Uterus (tissue), 2 donors: Measurements from ENCODE around the gene S100A10.

ENCODE experiments used
- POLR2A ChIP-seq, 2 donors: fragments of 450-650 bp; IDR thresholded peaks; one replicate each; pipeline ENCODE4 v1.6.1; 2016; ENCODE audit warnings: antibody characterized with exemption in 2 of 2, mild to moderate bottlenecking in 1 of 2, moderate library complexity in 1 of 2
- TF ChIP-seq, protein P1 (sequence below), 4 experiments: fragments of 200-600 bp in 2 of 4; fragments of 450-650 bp in 2 of 4; sonication (generic) in 2 of 4; IDR thresholded peaks; one replicate each; pipeline ENCODE4 v1.5.1; 2016 to 2019; ENCODE audit warnings: antibody characterized with exemption in 4 of 4, mild to moderate bottlenecking in 2 of 4, moderate library complexity in 1 of 4

DNA sequence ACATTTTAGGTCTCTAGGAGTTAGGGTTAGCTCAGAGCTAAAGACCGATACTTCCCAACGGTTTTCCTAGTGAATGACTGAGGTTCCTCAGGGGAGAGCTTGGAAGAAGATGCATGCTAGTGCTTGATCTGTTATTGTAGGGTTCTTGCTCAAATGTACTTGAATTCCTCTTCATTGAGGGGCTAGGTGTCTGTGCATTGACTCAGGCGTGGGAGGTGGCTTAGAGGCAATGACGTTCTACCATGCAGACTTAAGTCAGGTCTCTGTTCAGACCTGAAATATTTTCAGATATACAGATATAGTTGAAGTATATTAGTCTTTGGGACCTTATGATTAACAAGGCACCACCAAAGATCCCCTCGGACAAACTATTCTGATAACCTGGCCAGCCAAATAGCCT, 23.5 kb downstream of the S100A10 start:
- no peak for TF ChIP-seq POLR2A (IDR thresholded peaks at IDR 0.05)
- TF ChIP-seq, protein P1, sequence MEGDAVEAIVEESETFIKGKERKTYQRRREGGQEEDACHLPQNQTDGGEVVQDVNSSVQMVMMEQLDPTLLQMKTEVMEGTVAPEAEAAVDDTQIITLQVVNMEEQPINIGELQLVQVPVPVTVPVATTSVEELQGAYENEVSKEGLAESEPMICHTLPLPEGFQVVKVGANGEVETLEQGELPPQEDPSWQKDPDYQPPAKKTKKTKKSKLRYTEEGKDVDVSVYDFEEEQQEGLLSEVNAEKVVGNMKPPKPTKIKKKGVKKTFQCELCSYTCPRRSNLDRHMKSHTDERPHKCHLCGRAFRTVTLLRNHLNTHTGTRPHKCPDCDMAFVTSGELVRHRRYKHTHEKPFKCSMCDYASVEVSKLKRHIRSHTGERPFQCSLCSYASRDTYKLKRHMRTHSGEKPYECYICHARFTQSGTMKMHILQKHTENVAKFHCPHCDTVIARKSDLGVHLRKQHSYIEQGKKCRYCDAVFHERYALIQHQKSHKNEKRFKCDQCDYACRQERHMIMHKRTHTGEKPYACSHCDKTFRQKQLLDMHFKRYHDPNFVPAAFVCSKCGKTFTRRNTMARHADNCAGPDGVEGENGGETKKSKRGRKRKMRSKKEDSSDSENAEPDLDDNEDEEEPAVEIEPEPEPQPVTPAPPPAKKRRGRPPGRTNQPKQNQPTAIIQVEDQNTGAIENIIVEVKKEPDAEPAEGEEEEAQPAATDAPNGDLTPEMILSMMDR (IDR thresholded peaks at IDR 0.05) = no peak
